Epithelial cell of esophagus (primary cell): ENCODE results near the gene SMIM11.

Experiments used
- DNase-seq: peaks from one replicate; pipeline ENCODE4 v3.0.0; 2010; ENCODE audit warnings: low read depth
- H3K4me3 ChIP-seq: 2 replicates; pipeline ENCODE4 v1.5.1; 2011; ENCODE audit warnings: mild to moderate bottlenecking, low read length, control low read depth
- CTCF ChIP-seq: IDR thresholded peaks from 2 replicates; pipeline ENCODE4 v1.5.1; 2011; ENCODE audit warnings: low read depth, mild to moderate bottlenecking, low read length, control low read depth, inconsistent platforms; ENCODE audit not compliant: insufficient read depth; ENCODE audit errors: missing control alignments

Gene SMIM11

GRCh38 chr21:34354836-34355235 lies 20.5 kb upstream of the SMIM11 start:
- H3K4me3 ChIP-seq = no peak overlapping the region
- DNase-seq = no peak
- TF ChIP-seq CTCF = no peak

- no peak for TF ChIP-seq CTCF
- no peak for DNase-seq
- H3K4me3 ChIP-seq = no peak overlapping the region
These were observed 19.7 kb upstream of the SMIM11 start for GRCh38 chr21:34355570-34355969.

- DNase-seq = no peak
- no peak overlapping the region for H3K4me3 ChIP-seq
- TF ChIP-seq CTCF = no peak
These were observed 17.4 kb upstream of the SMIM11 start for GRCh38 chr21:34357889-34358288.

GRCh38 chr21:34358866-34359265 lies 16.4 kb upstream of the SMIM11 start:
- no peak overlapping the region for H3K4me3 ChIP-seq
- TF ChIP-seq CTCF = no peak
- no peak for DNase-seq

DNA sequence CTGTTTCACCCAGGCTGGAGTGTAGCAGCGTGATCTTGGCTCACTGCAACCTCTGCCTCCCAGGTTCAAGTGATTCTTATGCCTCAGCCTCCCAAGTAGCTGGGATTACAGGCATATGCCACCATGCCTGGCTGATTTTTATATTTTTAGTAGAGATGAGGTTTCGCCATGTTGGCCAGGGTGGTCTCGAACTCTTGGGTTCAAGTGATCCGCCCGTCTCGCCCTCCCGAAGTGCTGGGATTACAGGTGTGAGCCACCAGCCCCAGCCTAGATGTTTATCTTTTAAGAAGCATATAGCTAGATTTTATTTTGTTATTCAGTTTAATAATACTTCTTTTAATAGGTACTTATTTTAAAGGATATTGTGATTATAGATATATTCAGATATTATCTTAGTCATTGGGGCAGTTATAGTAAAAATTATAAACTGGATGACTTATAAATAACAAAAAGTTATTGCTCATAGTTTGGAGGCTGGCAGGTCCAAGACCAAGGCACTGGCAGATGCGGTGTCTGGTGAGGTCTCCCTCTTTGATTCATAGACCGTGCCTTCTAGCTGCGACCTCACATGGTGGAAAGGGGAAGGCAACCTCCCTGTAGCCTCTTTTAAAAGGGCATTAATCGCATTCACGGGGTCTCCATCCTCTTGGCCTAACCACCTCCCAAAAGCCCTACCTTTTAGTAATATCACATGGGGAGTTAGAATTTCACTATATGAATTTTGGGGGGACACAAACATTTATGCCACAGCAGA lies 14.6 kb upstream of the SMIM11 start:
- DNase-seq = no peak
- TF ChIP-seq CTCF = no peak
- H3K4me3 ChIP-seq = no peak overlapping the region

DNA sequence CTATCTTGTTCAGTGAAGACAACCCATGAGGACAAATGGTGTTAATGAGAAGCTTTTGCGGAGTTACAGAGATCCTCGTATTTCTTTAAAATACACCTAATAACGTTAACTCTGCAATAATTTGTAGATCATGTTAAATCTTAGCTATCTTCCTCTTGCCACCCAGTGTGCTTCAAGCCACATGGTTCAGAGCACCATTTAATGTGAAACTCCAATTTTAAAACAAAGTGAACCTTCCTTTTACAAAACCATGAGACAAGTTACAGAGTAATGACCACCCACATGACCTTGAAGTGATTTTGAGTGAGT lies 13.2 kb upstream of the SMIM11 start:
- DNase-seq = no peak
- TF ChIP-seq CTCF = no peak
- no peak overlapping the region for H3K4me3 ChIP-seq

GRCh38 chr21:34362670-34363069 lies 12.6 kb upstream of the SMIM11 start:
- no peak for DNase-seq
- no peak for TF ChIP-seq CTCF
- no peak overlapping the region for H3K4me3 ChIP-seq
